HepG2 (cell line): ENCODE measurements around the gene CACNA1D. TPM values are rescaled to one million over a fixed set of nuclear protein-coding genes. Genes with fewer than 3 reads are reported as not detected.

ENCODE experiments used
- ATAC-seq: fragments of 200-7000 bp; cut with Tn5 transposase; 3 replicates; pipeline ENCODE4 v1.9.1; 2020; ENCODE audit warnings: mild to moderate bottlenecking, moderate library complexity
- BruUV-seq: library from RNA; stranded (reverse); fragments of 400-500 nt; replicated peaks from 2 replicates; lab custom pipeline; 2021; lab: Mats Ljungman, UMichigan
- CTCF ChIA-PET: fragments of 300-600 bp; formaldehyde crosslinking; extraction: SDS; loops from one replicate; lab custom pipeline; 2021; ENCODE audit warnings: low total read pairs, inconsistent platforms, low intra/inter-chr PET ratio; lab: Yijun Ruan, JAX
- POLR2A ChIA-PET: fragments of 350-600 bp; sonication (Branson Sonifier 250); formaldehyde crosslinking; loops from one replicate; lab custom pipeline; 2020; ENCODE audit warnings: antibody characterized with exemption, inconsistent platforms; lab: Yijun Ruan, JAX
- DNase-seq: peaks from one replicate; pipeline ENCODE4 v3.0.0-alpha.2; 2015; ENCODE audit warnings: low spot score
- FAIRE-seq: peaks from 3 replicates; lab custom pipeline; 2011; peaks lifted over from hg19 to GRCh38; lab: Jason Lieb, UNC
- H2AFZ ChIP-seq: one replicate; pipeline ENCODE4 v1.6.1; 2011; ENCODE audit warnings: low read length, inconsistent platforms
- H3K27ac ChIP-seq: fragments of 300-600 bp; 3 replicates; pipeline ENCODE4 v1.8.0; 2011; ENCODE audit warnings: mixed run types, mild to moderate bottlenecking, mixed read lengths, low read length, inconsistent platforms; ENCODE audit not compliant: insufficient read depth; ENCODE audit errors: extremely low read length
- H3K27me3 ChIP-seq, 2 experiments: fragments of 200-600 bp in 1 of 2; 2 replicates in 1 of 2; 3 replicates in 1 of 2; pipeline versions ENCODE4 v1.6.0 to v1.8.0; 2011; ENCODE audit warnings: low read length in 2 of 2, mild to moderate bottlenecking in 2 of 2, moderate library complexity in 2 of 2, inconsistent platforms in 1 of 2; ENCODE audit not compliant: insufficient read depth in 2 of 2, control insufficient read depth in 1 of 2
- H3K36me3 ChIP-seq, 2 experiments: fragments of 200-600 bp in 1 of 2; replicated peaks in 1 of 2; 2 replicates in 1 of 2; 3 replicates in 1 of 2; pipeline versions ENCODE4 v1.5.1 to v1.8.0; 2011; ENCODE audit warnings: low read length in 2 of 2, inconsistent platforms in 1 of 2; ENCODE audit not compliant: insufficient read depth in 2 of 2, control insufficient read depth in 1 of 2
- H3K4me1 ChIP-seq: 2 replicates; pipeline ENCODE4 v1.5.1; 2012; ENCODE audit warnings: low read length, inconsistent platforms; ENCODE audit not compliant: insufficient read depth
- H3K4me2 ChIP-seq: 2 replicates; pipeline ENCODE4 v1.6.0; 2011; ENCODE audit warnings: low read depth, low read length, inconsistent platforms
- H3K4me3 ChIP-seq, 3 experiments: fragments of 200-600 bp in 1 of 3; sonication (generic), shearing (Covaris generic) in 1 of 3; replicated peaks in 1 of 3; 2 replicates each; pipeline ENCODE4 v1.5.1; 2011 to 2016; ENCODE audit warnings: low read length in 3 of 3, inconsistent platforms in 2 of 3, low read depth in 2 of 3, mild to moderate bottlenecking in 2 of 3, control low read depth in 1 of 3, mixed read lengths in 1 of 3; ENCODE audit not compliant: insufficient read depth in 1 of 3
- H3K79me2 ChIP-seq: one replicate; pipeline ENCODE4 v1.6.1; 2011; ENCODE audit warnings: low read length, inconsistent platforms; ENCODE audit not compliant: insufficient read depth
- H3K9ac ChIP-seq: 2 replicates; pipeline ENCODE4 v1.6.0; 2011; ENCODE audit warnings: mild to moderate bottlenecking, low read depth, low read length, inconsistent platforms; ENCODE audit not compliant: insufficient read depth
- H3K9me3 ChIP-seq: 2 replicates; pipeline ENCODE4 v1.5.1; 2012; ENCODE audit warnings: mild to moderate bottlenecking, low read length
- H4K20me1 ChIP-seq: 2 replicates; pipeline ENCODE4 v1.6.0; 2011; ENCODE audit warnings: inconsistent platforms, mild to moderate bottlenecking, low read length, moderate library complexity; ENCODE audit not compliant: insufficient read depth
- CHD2 ChIP-seq: IDR thresholded peaks from 2 replicates; pipeline ENCODE4 v1.6.1; 2011; ENCODE audit warnings: low read depth, low read length, improper control_type of control experiment
- NAIF1 ChIP-seq: sonication (generic); formaldehyde crosslinking; IDR thresholded peaks from 2 replicates; pipeline ENCODE4 v1.5.0; 2020; ENCODE audit warnings: mild to moderate bottlenecking, missing genetic modification reagents, borderline replicate concordance
- NCOA2 ChIP-seq: sonication (generic); formaldehyde crosslinking; IDR thresholded peaks from 2 replicates; pipeline ENCODE4 v1.8.0; 2022; ENCODE audit warnings: inconsistent platforms
- ZSCAN12 ChIP-seq: sonication (generic); formaldehyde crosslinking; IDR thresholded peaks from 2 replicates; pipeline ENCODE4 v1.9.0; 2021; ENCODE audit warnings: mild to moderate bottlenecking, missing genetic modification reagents
- in situ Hi-C: cut with HindIII; loops from 2 replicates; pipeline ENCODE4 v1.10.0; 2017; ENCODE audit warnings: low pct_unique_long_range_greater_than_20kb; ENCODE audit not compliant: extremely low pct_ligation_motif_present
- intact Hi-C: fragments of 100-400 bp; cut with micrococcal nuclease; formaldehyde crosslinking; loops from one replicate; pipeline ENCODE4 v1.10.0; 2022; ENCODE audit not compliant: unreplicated experiment
- polyA plus RNA-seq, 8 experiments: library from polyadenylated mRNA; depleted of rRNA in 3 of 8; stranded (reverse) in 7 of 8; unstranded in 1 of 8; fragments of >200 nt; fragmentation: Illumina TruSeq in 4 of 8; extraction: Trizol in 4 of 8; gene quantifications; 2 replicates each; pipeline versions ENCODE4 v1.2.1 to v1.2.3, GENCODE V29; 2011 to 2016; ENCODE audit warnings: low read depth in 4 of 8, missing spikeins in 1 of 8, mixed read lengths in 1 of 8; ENCODE audit not compliant: insufficient read depth in 1 of 8
- total RNA-seq, 5 experiments: library from RNA; depleted of rRNA; stranded (reverse); fragments of >200 nt; fragmentation: Illumina TruSeq; extraction: Trizol; gene quantifications; 2 replicates each; pipeline ENCODE4 v1.2.3, GENCODE V29; 2016; ENCODE audit warnings: low read depth in 1 of 5
- TF ChIP-seq, protein P1 (sequence below): sonication (generic); formaldehyde crosslinking; IDR thresholded peaks from 2 replicates; pipeline ENCODE4 v1.5.1; 2020; ENCODE audit warnings: mild to moderate bottlenecking, missing genetic modification reagents, borderline replicate concordance
- TF ChIP-seq, protein P2 (sequence below): sonication (generic); formaldehyde crosslinking; conservative IDR thresholded peaks from 2 replicates; pipeline ENCODE4 v1.4.0; 2020; ENCODE audit warnings: mild to moderate bottlenecking, missing genetic modification reagents, moderate library complexity
- TF ChIP-seq, protein P3 (sequence below): sonication (generic); formaldehyde crosslinking; IDR thresholded peaks from 2 replicates; pipeline ENCODE4 v1.4.0; 2020; ENCODE audit warnings: low read depth, missing genetic modification reagents
- TF ChIP-seq, protein P4 (sequence below): sonication (generic); IDR thresholded peaks from 2 replicates; pipeline ENCODE4 v1.6.1; 2016; ENCODE audit warnings: low read depth, borderline replicate concordance

The CACNA1D gene
- total and polyA plus RNA-seq, 2 of the 13 experiments (the other 11 are each of a cell fraction or from before 2014, with no cell fraction given) = 0.26 to 0.38 TPM

DNA sequence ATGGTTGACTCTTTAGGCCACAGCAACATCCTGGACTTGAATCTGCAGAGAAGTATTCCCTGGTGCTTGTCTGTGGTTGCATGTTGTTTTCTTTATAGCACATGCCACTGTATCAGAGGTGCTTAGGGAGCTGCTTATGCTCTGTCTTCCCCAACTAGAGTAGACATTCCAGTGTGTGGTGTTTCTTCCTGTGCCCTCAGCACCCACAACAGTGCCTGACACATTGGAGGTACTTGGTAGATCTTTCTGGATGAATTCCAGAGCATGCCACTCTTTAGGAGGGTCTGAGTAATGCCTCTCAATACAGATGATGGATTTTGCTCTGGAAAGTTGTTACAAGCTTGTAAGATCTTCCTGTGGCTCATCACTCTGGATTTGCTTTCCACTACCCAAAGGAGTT lies 234.2 kb downstream of the CACNA1D start:
- Histone ChIP-seq H3K4me1 (peaks cover 17% of the 10 kb centered on the region), H3K9me3 (no peaks in the 10 kb centered on the region), H3K4me2 (no peak overlapping the region), H3K9ac (no peak overlapping the region), H3K36me3 (no peaks in the 10 kb centered on the region), H3K79me2 (no peaks in the 10 kb centered on the region), H3K27ac (no peak overlapping the region), H3K4me3 (no peak overlapping the region), H3K27me3 (no peaks in the 10 kb centered on the region), H2AFZ (no peak overlapping the region), H4K20me1 (no peaks in the 10 kb centered on the region)
- in situ Hi-C loops = no loop called here
- CTCF ChIA-PET = no interaction called here
- no peak for ATAC-seq
- FAIRE-seq = no peak
- POLR2A ChIA-PET = no interaction called here
- no TSS peak for BruUV-seq
- intact Hi-C loops = loop anchor here (1.0 to 2.0 kb wide), 2 partner anchors 112 to 193 kb away; no protein-coding TSS in a partner anchor
- no peak for DNase-seq
- TF ChIP-seq NCOA2 (CRISPR knock-in tag) (no peak), CHD2 (no peak), NAIF1 (CRISPR knock-in tag) (no peak), ZSCAN12 (CRISPR knock-in tag) (no peak)
- TF ChIP-seq, protein P1, sequence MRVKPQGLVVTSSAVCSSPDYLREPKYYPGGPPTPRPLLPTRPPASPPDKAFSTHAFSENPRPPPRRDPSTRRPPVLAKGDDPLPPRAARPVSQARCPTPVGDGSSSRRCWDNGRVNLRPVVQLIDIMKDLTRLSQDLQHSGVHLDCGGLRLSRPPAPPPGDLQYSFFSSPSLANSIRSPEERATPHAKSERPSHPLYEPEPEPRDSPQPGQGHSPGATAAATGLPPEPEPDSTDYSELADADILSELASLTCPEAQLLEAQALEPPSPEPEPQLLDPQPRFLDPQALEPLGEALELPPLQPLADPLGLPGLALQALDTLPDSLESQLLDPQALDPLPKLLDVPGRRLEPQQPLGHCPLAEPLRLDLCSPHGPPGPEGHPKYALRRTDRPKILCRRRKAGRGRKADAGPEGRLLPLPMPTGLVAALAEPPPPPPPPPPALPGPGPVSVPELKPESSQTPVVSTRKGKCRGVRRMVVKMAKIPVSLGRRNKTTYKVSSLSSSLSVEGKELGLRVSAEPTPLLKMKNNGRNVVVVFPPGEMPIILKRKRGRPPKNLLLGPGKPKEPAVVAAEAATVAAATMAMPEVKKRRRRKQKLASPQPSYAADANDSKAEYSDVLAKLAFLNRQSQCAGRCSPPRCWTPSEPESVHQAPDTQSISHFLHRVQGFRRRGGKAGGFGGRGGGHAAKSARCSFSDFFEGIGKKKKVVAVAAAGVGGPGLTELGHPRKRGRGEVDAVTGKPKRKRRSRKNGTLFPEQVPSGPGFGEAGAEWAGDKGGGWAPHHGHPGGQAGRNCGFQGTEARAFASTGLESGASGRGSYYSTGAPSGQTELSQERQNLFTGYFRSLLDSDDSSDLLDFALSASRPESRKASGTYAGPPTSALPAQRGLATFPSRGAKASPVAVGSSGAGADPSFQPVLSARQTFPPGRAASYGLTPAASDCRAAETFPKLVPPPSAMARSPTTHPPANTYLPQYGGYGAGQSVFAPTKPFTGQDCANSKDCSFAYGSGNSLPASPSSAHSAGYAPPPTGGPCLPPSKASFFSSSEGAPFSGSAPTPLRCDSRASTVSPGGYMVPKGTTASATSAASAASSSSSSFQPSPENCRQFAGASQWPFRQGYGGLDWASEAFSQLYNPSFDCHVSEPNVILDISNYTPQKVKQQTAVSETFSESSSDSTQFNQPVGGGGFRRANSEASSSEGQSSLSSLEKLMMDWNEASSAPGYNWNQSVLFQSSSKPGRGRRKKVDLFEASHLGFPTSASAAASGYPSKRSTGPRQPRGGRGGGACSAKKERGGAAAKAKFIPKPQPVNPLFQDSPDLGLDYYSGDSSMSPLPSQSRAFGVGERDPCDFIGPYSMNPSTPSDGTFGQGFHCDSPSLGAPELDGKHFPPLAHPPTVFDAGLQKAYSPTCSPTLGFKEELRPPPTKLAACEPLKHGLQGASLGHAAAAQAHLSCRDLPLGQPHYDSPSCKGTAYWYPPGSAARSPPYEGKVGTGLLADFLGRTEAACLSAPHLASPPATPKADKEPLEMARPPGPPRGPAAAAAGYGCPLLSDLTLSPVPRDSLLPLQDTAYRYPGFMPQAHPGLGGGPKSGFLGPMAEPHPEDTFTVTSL (CRISPR knock-in tag) = no peak
- TF ChIP-seq, protein P2, sequence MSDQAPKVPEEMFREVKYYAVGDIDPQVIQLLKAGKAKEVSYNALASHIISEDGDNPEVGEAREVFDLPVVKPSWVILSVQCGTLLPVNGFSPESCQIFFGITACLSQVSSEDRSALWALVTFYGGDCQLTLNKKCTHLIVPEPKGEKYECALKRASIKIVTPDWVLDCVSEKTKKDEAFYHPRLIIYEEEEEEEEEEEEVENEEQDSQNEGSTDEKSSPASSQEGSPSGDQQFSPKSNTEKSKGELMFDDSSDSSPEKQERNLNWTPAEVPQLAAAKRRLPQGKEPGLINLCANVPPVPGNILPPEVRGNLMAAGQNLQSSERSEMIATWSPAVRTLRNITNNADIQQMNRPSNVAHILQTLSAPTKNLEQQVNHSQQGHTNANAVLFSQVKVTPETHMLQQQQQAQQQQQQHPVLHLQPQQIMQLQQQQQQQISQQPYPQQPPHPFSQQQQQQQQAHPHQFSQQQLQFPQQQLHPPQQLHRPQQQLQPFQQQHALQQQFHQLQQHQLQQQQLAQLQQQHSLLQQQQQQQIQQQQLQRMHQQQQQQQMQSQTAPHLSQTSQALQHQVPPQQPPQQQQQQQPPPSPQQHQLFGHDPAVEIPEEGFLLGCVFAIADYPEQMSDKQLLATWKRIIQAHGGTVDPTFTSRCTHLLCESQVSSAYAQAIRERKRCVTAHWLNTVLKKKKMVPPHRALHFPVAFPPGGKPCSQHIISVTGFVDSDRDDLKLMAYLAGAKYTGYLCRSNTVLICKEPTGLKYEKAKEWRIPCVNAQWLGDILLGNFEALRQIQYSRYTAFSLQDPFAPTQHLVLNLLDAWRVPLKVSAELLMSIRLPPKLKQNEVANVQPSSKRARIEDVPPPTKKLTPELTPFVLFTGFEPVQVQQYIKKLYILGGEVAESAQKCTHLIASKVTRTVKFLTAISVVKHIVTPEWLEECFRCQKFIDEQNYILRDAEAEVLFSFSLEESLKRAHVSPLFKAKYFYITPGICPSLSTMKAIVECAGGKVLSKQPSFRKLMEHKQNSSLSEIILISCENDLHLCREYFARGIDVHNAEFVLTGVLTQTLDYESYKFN (CRISPR knock-in tag) = no peak
- TF ChIP-seq, protein P3, sequence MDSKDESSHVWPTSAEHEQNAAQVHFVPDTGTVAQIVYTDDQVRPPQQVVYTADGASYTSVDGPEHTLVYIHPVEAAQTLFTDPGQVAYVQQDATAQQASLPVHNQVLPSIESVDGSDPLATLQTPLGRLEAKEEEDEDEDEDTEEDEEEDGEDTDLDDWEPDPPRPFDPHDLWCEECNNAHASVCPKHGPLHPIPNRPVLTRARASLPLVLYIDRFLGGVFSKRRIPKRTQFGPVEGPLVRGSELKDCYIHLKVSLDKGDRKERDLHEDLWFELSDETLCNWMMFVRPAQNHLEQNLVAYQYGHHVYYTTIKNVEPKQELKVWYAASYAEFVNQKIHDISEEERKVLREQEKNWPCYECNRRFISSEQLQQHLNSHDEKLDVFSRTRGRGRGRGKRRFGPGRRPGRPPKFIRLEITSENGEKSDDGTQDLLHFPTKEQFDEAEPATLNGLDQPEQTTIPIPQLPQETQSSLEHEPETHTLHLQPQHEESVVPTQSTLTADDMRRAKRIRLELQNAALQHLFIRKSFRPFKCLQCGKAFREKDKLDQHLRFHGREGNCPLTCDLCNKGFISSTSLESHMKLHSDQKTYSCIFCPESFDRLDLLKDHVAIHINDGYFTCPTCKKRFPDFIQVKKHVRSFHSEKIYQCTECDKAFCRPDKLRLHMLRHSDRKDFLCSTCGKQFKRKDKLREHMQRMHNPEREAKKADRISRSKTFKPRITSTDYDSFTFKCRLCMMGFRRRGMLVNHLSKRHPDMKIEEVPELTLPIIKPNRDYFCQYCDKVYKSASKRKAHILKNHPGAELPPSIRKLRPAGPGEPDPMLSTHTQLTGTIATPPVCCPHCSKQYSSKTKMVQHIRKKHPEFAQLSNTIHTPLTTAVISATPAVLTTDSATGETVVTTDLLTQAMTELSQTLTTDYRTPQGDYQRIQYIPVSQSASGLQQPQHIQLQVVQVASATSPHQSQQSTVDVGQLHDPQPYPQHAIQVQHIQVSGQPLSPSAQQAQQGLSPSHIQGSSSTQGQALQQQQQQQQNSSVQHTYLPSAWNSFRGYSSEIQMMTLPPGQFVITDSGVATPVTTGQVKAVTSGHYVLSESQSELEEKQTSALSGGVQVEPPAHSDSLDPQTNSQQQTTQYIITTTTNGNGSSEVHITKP (CRISPR knock-in tag) = no peak
- TF ChIP-seq, protein P4, sequence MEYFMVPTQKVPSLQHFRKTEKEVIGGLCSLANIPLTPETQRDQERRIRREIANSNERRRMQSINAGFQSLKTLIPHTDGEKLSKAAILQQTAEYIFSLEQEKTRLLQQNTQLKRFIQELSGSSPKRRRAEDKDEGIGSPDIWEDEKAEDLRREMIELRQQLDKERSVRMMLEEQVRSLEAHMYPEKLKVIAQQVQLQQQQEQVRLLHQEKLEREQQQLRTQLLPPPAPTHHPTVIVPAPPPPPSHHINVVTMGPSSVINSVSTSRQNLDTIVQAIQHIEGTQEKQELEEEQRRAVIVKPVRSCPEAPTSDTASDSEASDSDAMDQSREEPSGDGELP = no peak
